Activated CD4-positive, alpha-beta T cell treated with anti-CD3 and anti-CD28 coated beads for 24 hours (primary cell): Measurements from ENCODE around the gene C1orf146.
"Not testable (repeated sequence)": the region's sequence is repeated elsewhere in the genome, so short reads cannot be mapped to it uniquely, and the experiment has no call there.

Experiments
- DNase-seq, 2 donors: peaks; one replicate each; pipeline ENCODE4 v3.0.0-alpha.2; 2020; ENCODE audit warnings: low read depth in 2 of 2

Gene C1orf146

DNA sequence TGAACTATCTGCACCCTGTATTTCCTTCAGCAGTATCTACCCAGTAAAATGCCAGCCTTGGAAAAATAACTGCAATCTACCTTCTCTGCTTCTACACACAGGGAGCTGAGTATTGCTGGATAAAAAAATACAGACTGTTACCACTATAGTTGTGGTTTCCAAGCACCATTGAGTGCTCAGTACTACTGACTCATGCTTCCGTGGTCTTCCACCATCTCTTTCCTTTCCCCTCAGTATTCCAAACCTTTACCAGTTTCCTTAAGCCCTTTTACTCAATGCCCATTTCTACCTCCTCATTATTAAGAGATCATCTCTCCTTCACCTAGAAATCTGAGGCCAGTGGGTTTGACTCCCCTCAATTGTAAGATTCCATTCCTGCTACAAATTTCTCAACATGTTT is 57.2 kb downstream of the C1orf146 start:
- no peak for DNase-seq

- DNase-seq: no peak
Measured at GRCh38 chr1:92276082-92276481, 58.4 kb downstream of the C1orf146 start.

GRCh38 chr1:92277105-92277723 is 59.5 kb downstream of the C1orf146 start:
- no peak for DNase-seq

DNA sequence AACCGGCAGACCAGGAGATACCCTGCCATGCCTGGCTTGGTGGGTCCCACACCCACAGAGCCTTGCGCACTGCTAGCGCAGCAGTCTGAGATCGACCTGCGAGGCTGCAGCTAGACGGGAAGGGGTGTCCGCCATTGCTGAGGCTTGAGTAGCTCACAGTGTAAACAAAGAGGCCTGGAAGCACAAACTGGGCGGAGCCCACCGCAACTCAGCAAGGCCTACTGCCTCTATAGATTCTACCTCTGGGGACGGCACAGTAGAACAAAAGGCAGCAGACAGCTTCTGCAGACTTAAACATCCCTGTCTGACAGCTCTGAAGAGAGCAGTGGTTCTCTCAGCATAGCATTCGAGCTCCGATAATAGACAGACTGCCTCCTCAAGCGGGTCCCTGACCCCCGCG is 62.1 kb downstream of the C1orf146 start:
- not testable (repeated sequence) for DNase-seq

DNA sequence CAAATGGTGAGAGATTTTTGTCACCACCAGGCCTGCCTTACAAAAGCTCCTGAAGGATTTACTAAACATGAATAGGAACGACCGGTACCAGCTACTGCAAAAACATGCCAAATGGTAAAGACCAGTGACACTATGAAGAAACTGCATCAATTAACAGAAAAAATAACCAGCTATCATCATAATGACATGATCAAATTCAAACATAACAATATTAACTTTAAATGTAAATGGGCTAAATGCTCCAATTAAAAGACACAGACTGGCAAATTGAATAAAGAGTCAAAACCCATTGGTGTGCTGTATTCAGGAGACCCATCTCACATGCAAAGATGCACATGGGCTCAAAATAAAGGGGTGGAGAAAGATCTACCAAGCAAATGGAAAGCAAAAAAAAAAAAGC is 63.7 kb downstream of the C1orf146 start:
- DNase-seq: not testable (repeated sequence)

GRCh38 chr1:92291372-92291999 is 73.8 kb downstream of the C1orf146 start:
- DNase-seq: no peak
